ENCODE measurements around the gene GNE.
A peak's percentile ranks its signal among the peaks of the same experiment; 100 is the strongest.

GNE gene

DNA sequence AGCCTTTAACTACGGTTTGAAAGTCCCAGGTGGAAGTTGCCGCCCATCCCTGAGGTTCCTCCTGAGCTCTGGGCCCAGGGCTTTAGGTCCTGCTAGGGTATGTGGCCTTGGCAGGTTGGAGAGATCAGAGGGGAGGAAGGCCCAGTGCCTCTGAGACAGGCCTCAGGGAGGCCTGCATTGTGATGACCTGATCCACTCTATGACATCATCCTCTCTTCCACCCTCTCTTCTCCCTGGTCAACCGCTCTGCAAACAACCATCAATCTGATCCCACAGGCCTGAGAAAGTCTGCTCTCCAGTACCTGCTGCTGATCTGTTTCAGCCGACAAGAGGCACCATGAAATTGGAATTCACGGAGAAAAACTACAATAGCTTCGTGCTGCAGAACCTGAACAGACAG, 89.1 kb downstream of the GNE start, which contains the start of gene CCIN:
CCIN (plus strand) TSS at position 223 of the 400 bp plus-strand sequence; CDS start at position 338, 115 bp downstream.
- DNase-seq (ENCODE audit: low spot score) = no peak

GRCh38 chr9:36166168-36166927, 91.9 kb downstream of the GNE start:
- peak; percentile 73 for DNase-seq (ENCODE audit: low spot score)

DNA sequence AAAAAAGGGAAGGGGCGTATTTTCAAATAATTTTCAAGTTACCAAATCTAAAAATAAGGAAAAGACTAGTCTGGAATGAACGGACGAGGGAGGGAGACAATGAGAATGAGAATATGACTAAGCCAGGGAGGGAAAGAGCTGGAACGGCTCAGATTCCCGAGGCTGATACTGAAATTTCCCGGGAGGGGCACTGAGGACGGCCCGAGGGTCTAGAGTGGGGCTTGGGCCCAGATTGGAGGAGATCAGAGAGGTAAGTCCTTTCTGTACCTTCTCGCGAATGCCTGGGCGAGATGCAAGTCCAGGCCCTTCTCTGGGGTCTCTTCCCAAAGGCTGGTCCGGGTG, 92.5 kb downstream of the GNE start:
- DNase-seq (ENCODE audit: low spot score) = no peak

- DNase-seq (ENCODE audit: low spot score) = no peak
Measured at GRCh38 chr9:36164989-36165388, 93.3 kb downstream of the GNE start.

Small RNA genes within 50 kb of the gene (small RNA-seq; reads per million reads assigned to genes)
- 0 reads per million in 2 experiments for gene RNU4-53P

All from SK-N-DZ (cell line).